ENCODE results near the gene ARRDC5.
"Not testable (repeated sequence)": the region's sequence is repeated elsewhere in the genome, so short reads cannot be mapped to it uniquely, and the experiment has no call there.

GRCh38 chr19:4938461-4938860, 35.8 kb upstream of the ARRDC5 start:
- TF ChIP-seq TARDBP (IDR thresholded peaks at IDR 0.05); ARNT (IDR thresholded peaks at IDR 0.05); PKNOX1 (IDR thresholded peaks at IDR 0.05); CTBP1 (IDR thresholded peaks at IDR 0.05; ENCODE audit: borderline replicate concordance); FOXK2 (IDR thresholded peaks at IDR 0.05); SP1 (IDR thresholded peaks at IDR 0.05): not testable (repeated sequence)

Data from HEK293T (cell line).